Testis (tissue), 3 donors: ENCODE results near the gene AP2A2. TPM values are rescaled to one million over a fixed set of nuclear protein-coding genes. Genes with fewer than 3 reads are reported as not detected.

Source experiments
- DNase-seq: peaks from one replicate; pipeline ENCODE4 v3.0.0-alpha.2; 2019
- H3K27ac ChIP-seq, 2 donors: fragments of 200-600 bp; sonication (generic); one replicate each; pipeline ENCODE4 v1.5.1; 2019
- H3K27me3 ChIP-seq: fragments of 200-600 bp; sonication (generic); one replicate; pipeline ENCODE4 v1.5.1; 2019
- H3K36me3 ChIP-seq: fragments of 200-600 bp; sonication (generic); one replicate; pipeline ENCODE4 v1.5.1; 2017; ENCODE audit warnings: low read depth; ENCODE audit errors: missing control alignments
- H3K4me1 ChIP-seq: fragments of 200-600 bp; sonication (generic); one replicate; pipeline ENCODE4 v1.5.1; 2019
- H3K4me3 ChIP-seq, 2 donors: fragments of 200-600 bp; sonication (generic); one replicate each; pipeline ENCODE4 v1.5.1; 2017 to 2019
- H3K9me3 ChIP-seq: fragments of 200-600 bp; sonication (generic); one replicate; pipeline ENCODE4 v1.5.1; 2017
- CTCF ChIP-seq, 3 experiments: fragments of 450-650 bp in 2 of 3; fragments of 200-600 bp in 1 of 3; sonication (generic) in 1 of 3; IDR thresholded peaks; one replicate each; pipeline ENCODE4 v1.5.1; 2016 to 2019; ENCODE audit warnings: antibody characterized with exemption in 3 of 3, mild to moderate bottlenecking in 2 of 3, moderate library complexity in 1 of 3
- POLR2A ChIP-seq: fragments of 450-650 bp; IDR thresholded peaks from one replicate; pipeline ENCODE4 v1.6.1; 2017; ENCODE audit warnings: antibody characterized with exemption, mild to moderate bottlenecking, moderate library complexity
- WGBS, 2 donors: methylation state at CpG; one replicate each; pipeline ENCODE4 v1.1.5; 2018; 5-methylcytosine and 5-hydroxymethylcytosine counted together
- intact Hi-C: fragments of 100-400 bp; cut with DNase I; formaldehyde crosslinking; loops from one replicate; pipeline ENCODE4 v1.15.1; 2023; ENCODE audit warnings: low total_unique reads
- polyA plus RNA-seq: library from polyadenylated mRNA; stranded (reverse); fragments of 350-450 nt; fragmentation: Illumina TruSeq; extraction: RNeasy Lipid Tissue Mini Kit (QIAGEN cat#74804); gene quantifications from one replicate; pipeline ENCODE4 v1.2.3, GENCODE V29; 2014; ENCODE audit warnings: low read depth, low replicate concordance; ENCODE audit not compliant: insufficient read depth
- total RNA-seq, 2 donors: library from RNA; depleted of rRNA; stranded (reverse); fragments of >200 nt; gene quantifications; one replicate each; pipeline ENCODE4 v1.2.3, GENCODE V29; 2016

Gene AP2A2
- total and polyA plus RNA-seq, 3 donors from 2014 or later, result 82.0 to 106 (median 95.0) TPM

- intact Hi-C loops, result no loop called here
- TF ChIP-seq POLR2A, result no peak
- TF ChIP-seq CTCF (IDR thresholded peaks at IDR 0.05), result no peak
- WGBS, 2 donors, result 39 to 53% methylated on average over 3 of the region's 3 CpGs
- H3K27ac ChIP-seq, result no peak overlapping the region
- H3K4me1 ChIP-seq, result peaks cover 36% of the 10 kb centered on the region
- H3K36me3 ChIP-seq, result no peaks in the 10 kb centered on the region
- no peaks in the 10 kb centered on the region for H3K27me3 ChIP-seq
- DNase-seq, result no peak
- H3K9me3 ChIP-seq, result no peaks in the 10 kb centered on the region
- H3K4me3 ChIP-seq, result no peak overlapping the region
Measured at GRCh38 chr11:931385-931784, 5.7 kb downstream of the AP2A2 start.

- no peak for DNase-seq
- H3K9me3 ChIP-seq, result no peaks in the 10 kb centered on the region
- H3K4me3 ChIP-seq, result no peak overlapping the region
- peaks cover 31% of the 10 kb centered on the region for H3K4me1 ChIP-seq
- no peaks in the 10 kb centered on the region for H3K27me3 ChIP-seq
- peak overlapping the region in 1 of 2 donors; percentile 63 for H3K27ac ChIP-seq
- WGBS, 2 donors, result 38 to 52% methylated on average over 4 of the region's 4 CpGs
- no peaks in the 10 kb centered on the region for H3K36me3 ChIP-seq
- intact Hi-C loops, result no loop called here
- TF ChIP-seq POLR2A, result no peak
- TF ChIP-seq CTCF (IDR thresholded peaks at IDR 0.05), result no peak
Measured at GRCh38 chr11:932435-932834, 6.8 kb downstream of the AP2A2 start.

GRCh38 chr11:933142-933851, 7.6 kb downstream of the AP2A2 start:
- peaks cover 31% of the 10 kb centered on the region for H3K4me1 ChIP-seq
- no peak for TF ChIP-seq POLR2A
- TF ChIP-seq CTCF (IDR thresholded peaks at IDR 0.05), result no peak
- intact Hi-C loops, result no loop called here
- H3K36me3 ChIP-seq, result no peaks in the 10 kb centered on the region
- no peak for DNase-seq
- H3K9me3 ChIP-seq, result no peaks in the 10 kb centered on the region
- H3K27ac ChIP-seq, result peak overlapping the region in 1 of 2 donors; percentile 63
- H3K27me3 ChIP-seq, result no peaks in the 10 kb centered on the region
- 42 to 46% methylated on average over 14 of the region's 14 CpGs for WGBS, 2 donors
- no peak overlapping the region for H3K4me3 ChIP-seq

- DNase-seq, result no peak
- no peaks in the 10 kb centered on the region for H3K9me3 ChIP-seq
- H3K4me3 ChIP-seq, result no peak overlapping the region
- TF ChIP-seq POLR2A, result no peak
- TF ChIP-seq CTCF (IDR thresholded peaks at IDR 0.05), result no peak
- intact Hi-C loops, result no loop called here
- 85 to 89% methylated on average over 7 of the region's 7 CpGs for WGBS, 2 donors
- no peaks in the 10 kb centered on the region for H3K36me3 ChIP-seq
- H3K4me1 ChIP-seq, result peaks cover 27% of the 10 kb centered on the region
- H3K27me3 ChIP-seq, result no peaks in the 10 kb centered on the region
- H3K27ac ChIP-seq, result peak overlapping the region in 1 of 2 donors; percentile 63
Measured at GRCh38 chr11:933936-934335, 8.3 kb downstream of the AP2A2 start.

- no peak for TF ChIP-seq POLR2A
- no peak for TF ChIP-seq CTCF (IDR thresholded peaks at IDR 0.05)
- 83 to 86% methylated on average over 6 of the region's 6 CpGs for WGBS, 2 donors
- H3K9me3 ChIP-seq, result no peaks in the 10 kb centered on the region
- no peaks in the 10 kb centered on the region for H3K27me3 ChIP-seq
- no peak overlapping the region for H3K27ac ChIP-seq
- no peak overlapping the region for H3K4me3 ChIP-seq
- H3K36me3 ChIP-seq, result no peaks in the 10 kb centered on the region
- peaks cover 24% of the 10 kb centered on the region for H3K4me1 ChIP-seq
- no peak for DNase-seq
- intact Hi-C loops, result no loop called here
Measured at GRCh38 chr11:934527-934926, 8.9 kb downstream of the AP2A2 start.
